Psoas muscle (tissue), 8 donors: ENCODE results near the gene NAV2. TPM values are rescaled to one million over a fixed set of nuclear protein-coding genes. Genes with fewer than 3 reads are reported as not detected.
A peak's percentile ranks its signal among the peaks of the same experiment; 100 is the strongest.

Experiments used
- ATAC-seq, 4 donors: fragments of 200-7000 bp; cut with Tn5 transposase; one replicate each; pipeline ENCODE4 v1.9.1; 2020; ENCODE audit warnings: moderate library complexity in 3 of 4, mild to moderate bottlenecking in 2 of 4
- DNase-seq, 2 donors: peaks; one replicate each; pipeline ENCODE4 v3.0.0-alpha.2; 2020
- H3K27ac ChIP-seq: fragments of 200-600 bp; one replicate; pipeline ENCODE4 v1.8.0; 2022
- H3K27me3 ChIP-seq, 3 donors: fragments of 200-600 bp in 1 of 3; one replicate each; pipeline versions ENCODE4 v1.6.1 to v1.8.0; 2013 to 2022; ENCODE audit warnings: low read length in 2 of 3, mild to moderate bottlenecking in 2 of 3, moderate library complexity in 1 of 3; ENCODE audit not compliant: insufficient read depth in 3 of 3
- H3K36me3 ChIP-seq, 2 donors: fragments of 200-600 bp in 1 of 2; one replicate each; pipeline versions ENCODE4 v1.6.1 to v1.8.0; 2013 to 2022; ENCODE audit warnings: low read depth in 1 of 2, mild to moderate bottlenecking in 1 of 2, moderate library complexity in 1 of 2; ENCODE audit not compliant: insufficient read depth in 1 of 2
- H3K4me1 ChIP-seq: fragments of 200-600 bp; one replicate; pipeline ENCODE4 v1.8.0; 2022
- H3K4me3 ChIP-seq: fragments of 200-600 bp; one replicate; pipeline ENCODE4 v1.8.0; 2022; ENCODE audit warnings: mild to moderate bottlenecking
- H3K9me3 ChIP-seq: fragments of 200-600 bp; one replicate; pipeline ENCODE4 v1.8.0; 2022
- WGBS, 3 donors: extraction: QIAGEN DNeasy Blood & Tissue Kit; methylation state at CpG; one replicate each; pipeline versions ENCODE4 v1.1.6 to v1.1.7; 2013; 5-methylcytosine and 5-hydroxymethylcytosine counted together
- intact Hi-C, 2 donors: fragments of 100-400 bp; cut with DNase I; formaldehyde crosslinking; loops; one replicate each; pipeline versions ENCODE4 v1.11.0 to v1.14.2; 2022
- polyA plus RNA-seq, 3 donors: library from polyadenylated mRNA; stranded (reverse); fragments of 200-250 nt; gene quantifications; one replicate each; pipeline ENCODE4 v1.2.3, GENCODE V29; 2013
- total RNA-seq, 4 donors: library from RNA; stranded (reverse); fragmentation: NEBNext Ultra II Directional in 2 of 4; extraction: Animal tissue kit (Norgen Biotek cat#: 25700) in 2 of 4; gene quantifications; one replicate each; pipeline versions ENCODE4 v1.2.1 to v1.2.4, GENCODE V29; 2021 to 2023
- TF ChIP-seq, protein P1 (sequence below): fragments of 200-600 bp; IDR thresholded peaks from one replicate; pipeline ENCODE4 v1.8.0; 2022; ENCODE audit warnings: antibody characterized with exemption
- donor health status: healthy with polysubstance abuse.
- donor health status: DM: no; HTN: no; CAD: no; lungs with moderate emphysema.
- donor health status: Bipolar disorder and iron deficiency.
- donor health status: healthy.
- donor health status: DM: yes; HTN: yes; CAD: no.
- donor health status: DM: no; HTN: no; CAD: no.
- donor health status: DM: no; HTN: no; CAD: no.
- donor health status: DM: yes; HTN: yes; CAD: no.

Gene NAV2
- total and polyA plus RNA-seq, 7 donors, result 0.68 to 21.8 (median 2.9) TPM

DNA sequence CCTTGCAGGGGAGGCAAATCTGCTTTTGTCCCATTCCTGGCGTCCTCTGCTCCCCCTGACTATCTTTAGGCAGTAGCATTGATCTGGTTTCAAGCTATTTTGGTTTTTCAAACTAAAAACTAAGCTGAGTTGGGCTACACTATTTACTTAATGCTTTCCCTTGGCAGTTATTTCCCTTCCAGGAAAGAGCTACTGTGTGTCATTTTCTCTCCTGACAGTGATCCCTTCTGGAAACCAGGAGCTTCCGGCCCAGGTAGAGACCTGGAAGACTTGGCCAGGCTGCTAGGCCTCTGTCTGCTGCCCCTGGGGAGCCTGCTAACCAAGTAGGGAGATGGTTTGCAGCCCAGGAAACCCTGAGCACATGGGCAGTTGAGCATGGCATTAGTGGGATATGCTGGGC lies 35.0 kb downstream of the NAV2 start:
- ATAC-seq (no peak), DNase-seq (no peak)
- TF ChIP-seq, protein P1, sequence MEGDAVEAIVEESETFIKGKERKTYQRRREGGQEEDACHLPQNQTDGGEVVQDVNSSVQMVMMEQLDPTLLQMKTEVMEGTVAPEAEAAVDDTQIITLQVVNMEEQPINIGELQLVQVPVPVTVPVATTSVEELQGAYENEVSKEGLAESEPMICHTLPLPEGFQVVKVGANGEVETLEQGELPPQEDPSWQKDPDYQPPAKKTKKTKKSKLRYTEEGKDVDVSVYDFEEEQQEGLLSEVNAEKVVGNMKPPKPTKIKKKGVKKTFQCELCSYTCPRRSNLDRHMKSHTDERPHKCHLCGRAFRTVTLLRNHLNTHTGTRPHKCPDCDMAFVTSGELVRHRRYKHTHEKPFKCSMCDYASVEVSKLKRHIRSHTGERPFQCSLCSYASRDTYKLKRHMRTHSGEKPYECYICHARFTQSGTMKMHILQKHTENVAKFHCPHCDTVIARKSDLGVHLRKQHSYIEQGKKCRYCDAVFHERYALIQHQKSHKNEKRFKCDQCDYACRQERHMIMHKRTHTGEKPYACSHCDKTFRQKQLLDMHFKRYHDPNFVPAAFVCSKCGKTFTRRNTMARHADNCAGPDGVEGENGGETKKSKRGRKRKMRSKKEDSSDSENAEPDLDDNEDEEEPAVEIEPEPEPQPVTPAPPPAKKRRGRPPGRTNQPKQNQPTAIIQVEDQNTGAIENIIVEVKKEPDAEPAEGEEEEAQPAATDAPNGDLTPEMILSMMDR, result no peak
- Histone ChIP-seq H3K27me3 (no peaks in the 10 kb centered on the region), H3K4me1 (no peaks in the 10 kb centered on the region), H3K4me3 (no peak overlapping the region), H3K27ac (no peak overlapping the region), H3K9me3 (no peaks in the 10 kb centered on the region), H3K36me3 (no peaks in the 10 kb centered on the region)
- 92 to 100% (median 95%) methylated on average over 2 of the region's 2 CpGs for WGBS, 3 donors
- intact Hi-C loops, result loop anchor here in 1 of 2 donors (10.0 kb wide), 1 partner anchor 673 kb away; no protein-coding TSS in a partner anchor

DNA sequence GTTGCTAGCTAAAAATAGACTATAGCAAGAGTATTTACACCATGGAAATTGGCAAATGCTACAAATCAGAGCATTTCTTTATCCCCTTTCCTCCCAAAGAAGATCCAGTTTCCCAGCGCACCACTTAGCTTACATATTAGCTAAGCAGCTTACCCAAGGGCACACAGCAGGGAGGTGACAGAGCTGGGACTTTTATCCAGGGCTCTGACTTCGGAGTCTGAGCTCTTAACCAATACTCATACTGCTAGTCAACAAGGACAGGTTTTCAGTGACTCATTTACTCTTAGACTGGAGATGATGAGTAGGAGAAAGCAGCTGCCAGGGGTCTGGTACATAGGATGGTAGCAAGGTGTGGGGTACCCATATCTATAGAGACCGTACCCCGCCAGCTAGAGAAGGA lies 38.4 kb downstream of the NAV2 start:
- Histone ChIP-seq H3K27ac (no peak overlapping the region), H3K9me3 (no peaks in the 10 kb centered on the region), H3K27me3 (no peaks in the 10 kb centered on the region), H3K36me3 (no peaks in the 10 kb centered on the region), H3K4me3 (no peak overlapping the region), H3K4me1 (no peaks in the 10 kb centered on the region)
- WGBS, 3 donors, result 93 to 98% (median 95%) methylated on average over 4 of the region's 4 CpGs
- intact Hi-C loops, result no loop called here
- DNase-seq (no peak), ATAC-seq (no peak)
- TF ChIP-seq, protein P1, result no peak

DNA sequence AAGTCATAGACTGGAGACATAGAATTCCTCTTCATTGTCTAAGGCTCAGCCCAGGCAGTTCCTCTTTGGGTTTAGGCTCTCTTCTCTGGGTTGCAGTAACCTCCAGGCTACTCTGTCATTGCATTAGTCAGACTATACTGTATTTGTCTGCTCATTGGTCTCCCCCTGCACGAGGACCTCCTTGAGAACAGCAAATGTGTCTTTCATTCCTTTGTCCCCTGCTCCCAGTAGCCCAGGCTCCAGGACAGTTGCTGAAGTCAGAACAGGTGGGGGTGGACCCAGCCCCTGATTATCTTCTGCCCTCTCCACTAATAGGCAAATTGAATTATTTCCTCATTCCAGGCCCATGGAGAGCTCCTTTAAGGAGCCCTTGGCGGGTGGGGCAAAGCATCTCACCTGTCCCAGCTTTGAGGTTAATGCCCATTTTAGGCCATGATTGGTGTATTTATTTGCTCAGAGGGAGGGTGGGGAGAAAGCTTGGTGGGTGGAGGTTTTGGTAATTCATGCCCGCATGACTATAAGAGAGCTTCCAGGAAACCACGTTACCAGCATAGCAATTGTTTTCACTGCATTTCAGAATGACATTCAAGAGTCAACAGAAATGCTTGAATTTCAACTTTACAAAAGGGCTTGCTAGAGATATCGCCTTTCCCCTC lies 40.9 kb downstream of the NAV2 start:
- H3K36me3 ChIP-seq, result no peaks in the 10 kb centered on the region
- DNase-seq (no peak), ATAC-seq (no peak)
- H3K4me3 ChIP-seq, result no peak overlapping the region
- TF ChIP-seq, protein P1, result no peak
- H3K4me1 ChIP-seq, result no peaks in the 10 kb centered on the region
- H3K27ac ChIP-seq, result no peak overlapping the region
- intact Hi-C loops, result no loop called here
- WGBS, 3 donors, result 85 to 92% (median 88%) methylated on average over 5 of the region's 5 CpGs
- H3K9me3 ChIP-seq, result no peaks in the 10 kb centered on the region
- H3K27me3 ChIP-seq, result no peaks in the 10 kb centered on the region

DNA sequence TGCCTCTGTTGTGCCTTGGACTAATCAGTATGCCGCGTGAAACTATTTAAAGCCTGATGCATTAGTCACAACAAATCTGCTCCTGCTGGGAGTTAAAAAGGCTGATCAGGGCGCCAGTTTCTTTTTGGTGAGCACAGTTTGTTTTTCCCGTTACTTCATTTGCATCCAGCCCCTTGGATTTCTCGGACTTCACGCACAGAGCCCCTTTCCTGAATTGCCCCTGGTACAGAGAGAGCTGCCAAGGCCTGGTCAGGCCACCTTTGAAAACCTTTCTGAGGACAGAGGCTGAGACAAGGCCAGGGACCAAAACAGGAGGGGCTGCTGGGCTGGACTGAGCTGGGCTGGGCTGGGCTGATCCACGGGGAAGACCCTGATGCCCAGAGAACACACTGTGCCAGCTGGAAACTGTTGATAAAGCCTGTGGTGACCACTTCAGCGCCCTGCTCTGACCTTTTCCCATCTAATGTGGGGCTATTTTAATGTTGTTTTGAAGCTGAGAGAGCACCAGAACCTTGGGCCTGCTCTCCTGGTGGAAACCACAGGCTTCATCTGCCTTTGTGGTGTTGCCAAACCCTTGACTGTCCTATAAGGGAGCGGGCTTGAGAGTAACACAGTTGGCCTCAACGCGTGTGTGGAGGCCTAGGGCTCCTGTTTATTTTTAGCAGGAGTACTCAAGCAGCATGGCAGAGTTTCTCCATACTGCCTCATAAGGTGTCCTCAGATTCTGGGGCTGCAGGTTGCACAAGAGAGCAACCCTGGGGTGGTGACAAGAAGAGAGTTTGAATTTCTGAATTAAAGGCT lies 44.2 kb downstream of the NAV2 start:
- Histone ChIP-seq H3K36me3 (no peaks in the 10 kb centered on the region), H3K4me1 (no peaks in the 10 kb centered on the region), H3K4me3 (no peak overlapping the region), H3K27ac (peak overlapping the region; percentile 30), H3K9me3 (no peaks in the 10 kb centered on the region), H3K27me3 (no peaks in the 10 kb centered on the region)
- intact Hi-C loops, result no loop called here
- TF ChIP-seq, protein P1, result no peak
- 48 to 70% (median 50%) methylated on average over 11 of the region's 11 CpGs for WGBS, 3 donors
- ATAC-seq (peak; percentile 77 to 93 (median 78)), DNase-seq (peak in 1 of 2 donors; percentile 20)
